NCI-H1694 (cell line): Measurements from ENCODE around the gene KASH5.
A peak's percentile ranks its signal among the peaks of the same experiment; 100 is the strongest.

Experiments used
- DNase-seq: peaks from one replicate; lab custom pipeline; 2025; lab: John Stamatoyannopoulos, UW

The KASH5 gene

GRCh38 chr19:49387936-49388372 is at the start of gene KASH5:
Gene KASH5, plus strand, starts transcription at chr19:49388249. Its CDS starts 2,635 bp downstream, at chr19:49390884.
- DNase-seq = no peak

GRCh38 chr19:49338691-49339300 is 49.3 kb upstream of the KASH5 start:
- DNase-seq = no peak

- DNase-seq = no peak
These were observed 48.6 kb upstream of the KASH5 start for GRCh38 chr19:49339301-49340068.

- DNase-seq = peak; percentile 61
These were observed 47.8 kb upstream of the KASH5 start for GRCh38 chr19:49340069-49340864.

GRCh38 chr19:49340865-49341718 is 47.0 kb upstream of the KASH5 start:
- DNase-seq = no peak

- no peak for DNase-seq
These were observed 45.7 kb upstream of the KASH5 start for GRCh38 chr19:49342291-49342721.

GRCh38 chr19:49343123-49343522 is 44.9 kb upstream of the KASH5 start:
- no peak for DNase-seq

GRCh38 chr19:49344505-49345423 is 43.3 kb upstream of the KASH5 start:
- DNase-seq = no peak

GRCh38 chr19:49347191-49347590 is 40.9 kb upstream of the KASH5 start:
- DNase-seq = no peak

GRCh38 chr19:49347835-49348234 is 40.2 kb upstream of the KASH5 start:
- DNase-seq = no peak

- no peak for DNase-seq
These were observed 39.5 kb upstream of the KASH5 start for GRCh38 chr19:49348305-49349189.

- no peak for DNase-seq
These were observed 38.5 kb upstream of the KASH5 start for GRCh38 chr19:49349567-49349966.

- no peak for DNase-seq
These were observed 32.1 kb upstream of the KASH5 start for GRCh38 chr19:49355909-49356353.

- no peak for DNase-seq
These were observed 31.7 kb upstream of the KASH5 start for GRCh38 chr19:49356382-49356781.

GRCh38 chr19:49357186-49357585 is 30.9 kb upstream of the KASH5 start:
- DNase-seq = no peak

- DNase-seq = no peak
These were observed 27.9 kb upstream of the KASH5 start for GRCh38 chr19:49359851-49360820.

GRCh38 chr19:49361438-49362047 is 26.5 kb upstream of the KASH5 start:
- no peak for DNase-seq
